ENCODE measurements around the gene FBXW11. TPM values are rescaled to one million over a fixed set of nuclear protein-coding genes. Genes with fewer than 3 reads are reported as not detected.

Gene FBXW11
- total RNA-seq, 1 donor from 2014 or later = 53.3 TPM

- no peak overlapping the region for H3K4me3 Mint-ChIP-seq
These were observed 157.4 kb downstream of the FBXW11 start for GRCh38 chr5:171848911-171849520.

GRCh38 chr5:171848486-171848885 lies 158.0 kb downstream of the FBXW11 start:
- Mint-ChIP-seq H3K36me3 (ENCODE audit: low read depth) (no peaks in the 10 kb centered on the region), H3K4me1 (no peaks in the 10 kb centered on the region), H3K27me3 (no peaks in the 10 kb centered on the region), H3K9me3 (no peaks in the 10 kb centered on the region), H3K27ac (no peak overlapping the region), H3K4me3 (no peak overlapping the region)
- DNase-seq = no peak
- intact Hi-C loops (cut with micrococcal nuclease) = no loop called here

More at GRCh38 chr5:171848911-171849520, 157.4 kb downstream of the FBXW11 start:
- no peaks in the 10 kb centered on the region for H3K27me3 Mint-ChIP-seq
- H3K27ac Mint-ChIP-seq = no peak overlapping the region
- DNase-seq = no peak
- no peaks in the 10 kb centered on the region for H3K36me3 Mint-ChIP-seq (ENCODE audit: low read depth)
- H3K9me3 Mint-ChIP-seq = no peaks in the 10 kb centered on the region
- no peaks in the 10 kb centered on the region for H3K4me1 Mint-ChIP-seq
- intact Hi-C loops (cut with micrococcal nuclease) = no loop called here

GRCh38 chr5:171848006-171848405 lies 158.4 kb downstream of the FBXW11 start:
- Mint-ChIP-seq H3K27me3 (no peaks in the 10 kb centered on the region), H3K9me3 (no peaks in the 10 kb centered on the region), H3K27ac (no peak overlapping the region), H3K36me3 (ENCODE audit: low read depth) (no peaks in the 10 kb centered on the region), H3K4me1 (no peaks in the 10 kb centered on the region), H3K4me3 (no peak overlapping the region)
- no peak for DNase-seq
- intact Hi-C loops (cut with micrococcal nuclease) = no loop called here

- Mint-ChIP-seq H3K27me3 (no peaks in the 10 kb centered on the region), H3K27ac (no peak overlapping the region)
These were observed 159.4 kb downstream of the FBXW11 start for GRCh38 chr5:171847026-171847425.

GRCh38 chr5:171846323-171846722 lies 160.1 kb downstream of the FBXW11 start:
- H3K4me3 Mint-ChIP-seq = no peak overlapping the region
- no peak overlapping the region for H3K27ac Mint-ChIP-seq
- no peaks in the 10 kb centered on the region for H3K27me3 Mint-ChIP-seq
- no peaks in the 10 kb centered on the region for H3K4me1 Mint-ChIP-seq
- no peak for DNase-seq
- H3K36me3 Mint-ChIP-seq (ENCODE audit: low read depth) = no peaks in the 10 kb centered on the region
- intact Hi-C loops (cut with micrococcal nuclease) = no loop called here
- no peaks in the 10 kb centered on the region for H3K9me3 Mint-ChIP-seq

More at GRCh38 chr5:171847026-171847425, 159.4 kb downstream of the FBXW11 start:
- DNase-seq = no peak
- H3K4me1 Mint-ChIP-seq = no peaks in the 10 kb centered on the region
- intact Hi-C loops (cut with micrococcal nuclease) = no loop called here
- no peaks in the 10 kb centered on the region for H3K9me3 Mint-ChIP-seq
- H3K36me3 Mint-ChIP-seq (ENCODE audit: low read depth) = no peaks in the 10 kb centered on the region
- no peak overlapping the region for H3K4me3 Mint-ChIP-seq

GRCh38 chr5:171845857-171846256 lies 160.6 kb downstream of the FBXW11 start:
- no peaks in the 10 kb centered on the region for H3K9me3 Mint-ChIP-seq
- intact Hi-C loops (cut with micrococcal nuclease) = no loop called here
- no peaks in the 10 kb centered on the region for H3K36me3 Mint-ChIP-seq (ENCODE audit: low read depth)
- no peak for DNase-seq
- H3K4me3 Mint-ChIP-seq = no peak overlapping the region
- H3K27me3 Mint-ChIP-seq = no peaks in the 10 kb centered on the region
- peaks cover 2% of the 10 kb centered on the region for H3K4me1 Mint-ChIP-seq
- no peak overlapping the region for H3K27ac Mint-ChIP-seq

- Mint-ChIP-seq H3K9me3 (no peaks in the 10 kb centered on the region), H3K27me3 (no peaks in the 10 kb centered on the region), H3K36me3 (ENCODE audit: low read depth) (no peaks in the 10 kb centered on the region), H3K27ac (no peak overlapping the region), H3K4me3 (no peak overlapping the region), H3K4me1 (peaks cover 3% of the 10 kb centered on the region)
- intact Hi-C loops (cut with micrococcal nuclease) = no loop called here
- no peak for DNase-seq
These were observed 161.3 kb downstream of the FBXW11 start for GRCh38 chr5:171845040-171845630.

GRCh38 chr5:171842777-171843328 lies 163.6 kb downstream of the FBXW11 start:
- intact Hi-C loops (cut with micrococcal nuclease) = no loop called here
- Mint-ChIP-seq H3K27ac (no peak overlapping the region), H3K4me3 (no peak overlapping the region)

GRCh38 chr5:171841984-171842776 lies 164.3 kb downstream of the FBXW11 start:
- Mint-ChIP-seq H3K27me3 (no peaks in the 10 kb centered on the region), H3K27ac (no peak overlapping the region), H3K4me1 (peaks cover 3% of the 10 kb centered on the region), H3K36me3 (ENCODE audit: low read depth) (no peaks in the 10 kb centered on the region), H3K9me3 (no peaks in the 10 kb centered on the region), H3K4me3 (no peak overlapping the region)
- intact Hi-C loops (cut with micrococcal nuclease) = no loop called here
- no peak for DNase-seq

More at GRCh38 chr5:171842777-171843328, 163.6 kb downstream of the FBXW11 start:
- H3K9me3 Mint-ChIP-seq = no peaks in the 10 kb centered on the region
- H3K27me3 Mint-ChIP-seq = no peaks in the 10 kb centered on the region
- no peak for DNase-seq
- H3K36me3 Mint-ChIP-seq (ENCODE audit: low read depth) = no peaks in the 10 kb centered on the region
- H3K4me1 Mint-ChIP-seq = peaks cover 3% of the 10 kb centered on the region

- H3K27ac Mint-ChIP-seq = no peak overlapping the region
- peaks cover 3% of the 10 kb centered on the region for H3K4me1 Mint-ChIP-seq
- H3K27me3 Mint-ChIP-seq = no peaks in the 10 kb centered on the region
- H3K36me3 Mint-ChIP-seq (ENCODE audit: low read depth) = no peaks in the 10 kb centered on the region
- no peak for DNase-seq
- H3K4me3 Mint-ChIP-seq = no peak overlapping the region
- H3K9me3 Mint-ChIP-seq = no peaks in the 10 kb centered on the region
- intact Hi-C loops (cut with micrococcal nuclease) = no loop called here
These were observed 165.5 kb downstream of the FBXW11 start for GRCh38 chr5:171840711-171841522.

GRCh38 chr5:171840066-171840465 lies 166.4 kb downstream of the FBXW11 start:
- no peak for DNase-seq
- Mint-ChIP-seq H3K27me3 (no peaks in the 10 kb centered on the region), H3K4me3 (no peak overlapping the region), H3K27ac (no peak overlapping the region), H3K9me3 (no peaks in the 10 kb centered on the region), H3K4me1 (peaks cover 3% of the 10 kb centered on the region), H3K36me3 (ENCODE audit: low read depth) (no peaks in the 10 kb centered on the region)
- intact Hi-C loops (cut with micrococcal nuclease) = no loop called here

GRCh38 chr5:171839112-171839511 lies 167.3 kb downstream of the FBXW11 start:
- intact Hi-C loops (cut with micrococcal nuclease) = no loop called here
- H3K9me3 Mint-ChIP-seq = no peaks in the 10 kb centered on the region
- H3K27me3 Mint-ChIP-seq = no peaks in the 10 kb centered on the region
- H3K4me3 Mint-ChIP-seq = no peak overlapping the region
- H3K4me1 Mint-ChIP-seq = peaks cover 3% of the 10 kb centered on the region
- H3K36me3 Mint-ChIP-seq (ENCODE audit: low read depth) = no peaks in the 10 kb centered on the region
- no peak for DNase-seq
- no peak overlapping the region for H3K27ac Mint-ChIP-seq

- intact Hi-C loops (cut with micrococcal nuclease) = no loop called here
- Mint-ChIP-seq H3K4me3 (no peak overlapping the region), H3K9me3 (no peaks in the 10 kb centered on the region), H3K27me3 (no peaks in the 10 kb centered on the region), H3K27ac (no peak overlapping the region), H3K4me1 (peaks cover 3% of the 10 kb centered on the region), H3K36me3 (ENCODE audit: low read depth) (no peaks in the 10 kb centered on the region)
- DNase-seq = no peak
These were observed 168.4 kb downstream of the FBXW11 start for GRCh38 chr5:171838066-171838465.
